HepG2 (cell line): Measurements from ENCODE around the gene CBLN3. TPM values are rescaled to one million over a fixed set of nuclear protein-coding genes. Genes with fewer than 3 reads are reported as not detected.

ENCODE experiments used
- ARHGAP35 ChIP-seq: sonication (generic); formaldehyde crosslinking; IDR thresholded peaks from 2 replicates; pipeline ENCODE4 v1.9.0; 2022; ENCODE audit warnings: mild to moderate bottlenecking, inconsistent platforms, moderate library complexity, missing genetic modification reagents, borderline replicate concordance
- CCAR2 ChIP-seq: fragments of 200-400 bp; formaldehyde crosslinking; optimal IDR thresholded peaks from 2 replicates; pipeline ENCODE3; 2018; ENCODE audit warnings: low read depth, mild to moderate bottlenecking, low read length, moderate library complexity
- GTF3A ChIP-seq: sonication (generic); formaldehyde crosslinking; conservative IDR thresholded peaks from 2 replicates; pipeline ENCODE4 v1.4.0; 2020; ENCODE audit warnings: mild to moderate bottlenecking, missing genetic modification reagents
- HIVEP1 ChIP-seq: sonication (generic); formaldehyde crosslinking; IDR thresholded peaks from 2 replicates; pipeline ENCODE4 v1.4.0; 2020; ENCODE audit warnings: mild to moderate bottlenecking, missing genetic modification reagents
- KLF9 ChIP-seq: IDR thresholded peaks from 2 replicates; pipeline ENCODE4 v1.6.1; 2016; ENCODE audit warnings: low read depth
- MIER3 ChIP-seq: IDR thresholded peaks from 2 replicates; pipeline ENCODE4 v1.6.1; 2016; ENCODE audit warnings: missing compliant biosample characterization, borderline replicate concordance
- NRL ChIP-seq: sonication (generic); formaldehyde crosslinking; IDR thresholded peaks from 2 replicates; pipeline ENCODE4 v1.5.0; 2020; ENCODE audit warnings: missing genetic modification reagents, mild to moderate bottlenecking, moderate library complexity, borderline replicate concordance
- PHB2 ChIP-seq: fragments of 450-650 bp; IDR thresholded peaks from 2 replicates; pipeline ENCODE4 v1.6.1; 2018; ENCODE audit not compliant: partially characterized antibody
- POLR2AphosphoS5 ChIP-seq: IDR thresholded peaks from 2 replicates; pipeline ENCODE4 v1.6.1; 2012; ENCODE audit warnings: low read depth, low read length
- PRDM15 ChIP-seq: sonication (generic); formaldehyde crosslinking; IDR thresholded peaks from 2 replicates; pipeline ENCODE4 v1.4.0; 2020; ENCODE audit warnings: missing genetic modification reagents
- RFX5 ChIP-seq: IDR thresholded peaks from 2 replicates; pipeline ENCODE4 v1.6.1; 2011; ENCODE audit warnings: low read depth, low read length, improper control_type of control experiment
- SNRNP70 ChIP-seq: fragments of 200-400 bp; formaldehyde crosslinking; IDR thresholded peaks from 2 replicates; pipeline ENCODE4 v1.6.1; 2017; ENCODE audit warnings: mild to moderate bottlenecking, low read depth, low read length, moderate library complexity
- SP5 ChIP-seq: IDR thresholded peaks from 2 replicates; pipeline ENCODE4 v1.6.1; 2016; ENCODE audit warnings: low read depth, borderline replicate concordance
- TCF12 ChIP-seq, 2 experiments: fragments of 450-650 bp in 1 of 2; sonication (generic) in 1 of 2; formaldehyde crosslinking in 1 of 2; IDR thresholded peaks; 2 replicates each; pipeline versions ENCODE4 v1.6.1 to v1.8.0; 2017 to 2022; ENCODE audit warnings: antibody characterized with exemption in 1 of 2, mild to moderate bottlenecking in 1 of 2, missing genetic modification reagents in 1 of 2, moderate library complexity in 1 of 2
- ZBTB38 ChIP-seq: sonication (generic); formaldehyde crosslinking; IDR thresholded peaks from 2 replicates; pipeline ENCODE4 v1.5.1; 2020; ENCODE audit warnings: mild to moderate bottlenecking, missing genetic modification reagents
- ZFP41 ChIP-seq: sonication (generic); formaldehyde crosslinking; IDR thresholded peaks from 2 replicates; pipeline ENCODE4 v1.4.0; 2020; ENCODE audit warnings: mild to moderate bottlenecking, missing genetic modification reagents, borderline replicate concordance
- ZNF329 ChIP-seq: sonication (generic); formaldehyde crosslinking; IDR thresholded peaks from 2 replicates; pipeline ENCODE4 v1.9.0; 2021; ENCODE audit warnings: low read depth, mild to moderate bottlenecking, missing genetic modification reagents
- ZNF383 ChIP-seq: sonication (generic); formaldehyde crosslinking; IDR thresholded peaks from 2 replicates; pipeline ENCODE4 v1.4.0; 2020; ENCODE audit warnings: missing genetic modification reagents, mild to moderate bottlenecking, borderline replicate concordance
- ZNF431 ChIP-seq: sonication (generic); formaldehyde crosslinking; IDR thresholded peaks from 2 replicates; pipeline ENCODE4 v1.9.0; 2022; ENCODE audit warnings: missing genetic modification reagents, low read depth, mild to moderate bottlenecking, borderline replicate concordance
- ZNF782 ChIP-seq: sonication (generic); formaldehyde crosslinking; IDR thresholded peaks from 2 replicates; pipeline ENCODE4 v1.4.0; 2020; ENCODE audit warnings: missing genetic modification reagents, mild to moderate bottlenecking, borderline replicate concordance
- ZNF878 ChIP-seq: sonication (generic); formaldehyde crosslinking; IDR thresholded peaks from 2 replicates; pipeline ENCODE4 v1.8.1; 2023; ENCODE audit warnings: mild to moderate bottlenecking, missing genetic modification reagents, moderate library complexity
- polyA plus RNA-seq, 8 experiments: library from polyadenylated mRNA; depleted of rRNA in 3 of 8; stranded (reverse) in 7 of 8; unstranded in 1 of 8; fragments of >200 nt; fragmentation: Illumina TruSeq in 4 of 8; extraction: Trizol in 4 of 8; gene quantifications; 2 replicates each; pipeline versions ENCODE4 v1.2.1 to v1.2.3, GENCODE V29; 2011 to 2016; ENCODE audit warnings: low read depth in 4 of 8, missing spikeins in 1 of 8, mixed read lengths in 1 of 8; ENCODE audit not compliant: insufficient read depth in 1 of 8
- total RNA-seq, 5 experiments: library from RNA; depleted of rRNA; stranded (reverse); fragments of >200 nt; fragmentation: Illumina TruSeq; extraction: Trizol; gene quantifications; 2 replicates each; pipeline ENCODE4 v1.2.3, GENCODE V29; 2016; ENCODE audit warnings: low read depth in 1 of 5
- TF ChIP-seq, protein P1 (sequence below): sonication (generic); formaldehyde crosslinking; IDR thresholded peaks from 2 replicates; pipeline ENCODE4 v1.5.1; 2020; ENCODE audit warnings: mild to moderate bottlenecking, missing genetic modification reagents, moderate library complexity

The CBLN3 gene
- total and polyA plus RNA-seq, 2 of the 13 experiments (the other 11 are each of a cell fraction or from before 2014, with no cell fraction given), result 0.66 to 0.98 TPM

DNA sequence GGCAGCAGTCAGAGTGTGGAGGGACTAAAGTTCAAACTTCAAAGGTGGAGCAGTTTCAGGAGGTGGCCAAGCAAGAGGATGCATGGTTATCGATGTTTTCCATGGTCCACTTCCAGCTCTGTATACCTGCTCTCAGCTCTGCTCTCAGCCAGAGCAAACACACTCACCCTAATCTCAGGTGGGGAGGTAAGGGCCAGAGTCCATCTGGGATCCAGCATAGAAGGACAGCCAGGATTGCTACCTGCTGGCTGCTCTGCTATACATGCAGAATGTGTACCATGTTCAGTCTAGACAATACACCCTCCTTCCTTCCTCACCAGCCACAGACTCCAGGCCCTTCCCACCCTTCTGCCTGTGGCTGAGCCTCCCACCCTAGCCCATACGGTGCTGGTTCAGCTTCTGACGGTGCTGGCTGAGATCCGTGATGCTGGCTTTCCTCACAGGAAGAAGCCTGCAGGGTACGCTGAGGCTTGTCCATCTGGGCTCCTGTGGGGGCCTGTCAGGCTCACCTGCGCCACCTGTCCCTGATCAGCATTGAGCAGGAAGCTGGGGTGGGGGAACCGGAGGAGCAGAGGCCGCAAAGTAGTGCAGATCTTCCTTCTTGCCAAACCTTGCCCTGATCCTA lies 2.4 kb downstream of the CBLN3 start (continued):
- 0 out of 2 replicates have a peak, but pooled peaks have one; percentile 26 for TF ChIP-seq ZNF383 (CRISPR knock-in tag)
- TF ChIP-seq SNRNP70, result no peak
- no peak for TF ChIP-seq TCF12 (IDR thresholded peaks at IDR 0.05)
- TF ChIP-seq TCF12 (CRISPR knock-in tag; IDR thresholded peaks at IDR 0.05), result peak; percentile 12; the same call in 1 of the 2 replicates
- peak; percentile 65; the same call in 1 of the 2 replicates for TF ChIP-seq ZBTB38 (CRISPR knock-in tag)
- TF ChIP-seq ZNF782 (CRISPR knock-in tag), result peak; percentile 90; the same call in 1 of the 2 replicates
- no peak for TF ChIP-seq KLF9 (CRISPR knock-in tag)
- 0 out of 2 replicates have a peak, but pooled peaks have one; percentile 1 for TF ChIP-seq PRDM15 (CRISPR knock-in tag)
- no peak; the same call in 1 of the 2 replicates for TF ChIP-seq GTF3A (CRISPR knock-in tag)
- 0 out of 2 replicates have a peak, but pooled peaks have one; percentile 36 for TF ChIP-seq MIER3 (CRISPR knock-in tag)
- no peak for TF ChIP-seq PHB2
- TF ChIP-seq ZNF878 (CRISPR knock-in tag), result no peak
- TF ChIP-seq ARHGAP35 (CRISPR knock-in tag), result no peak; the same call in none of the 2 replicates
- TF ChIP-seq ZFP41 (CRISPR knock-in tag), result peak; percentile 82; the same call in 1 of the 2 replicates
- no peak for TF ChIP-seq NRL (CRISPR knock-in tag)
- TF ChIP-seq ZNF431 (CRISPR knock-in tag), result no peak
- no peak for TF ChIP-seq HIVEP1
- no peak for TF ChIP-seq ZNF329 (CRISPR knock-in tag)
- no peak for TF ChIP-seq RFX5
- TF ChIP-seq CCAR2, result no peak
- TF ChIP-seq, protein P1, sequence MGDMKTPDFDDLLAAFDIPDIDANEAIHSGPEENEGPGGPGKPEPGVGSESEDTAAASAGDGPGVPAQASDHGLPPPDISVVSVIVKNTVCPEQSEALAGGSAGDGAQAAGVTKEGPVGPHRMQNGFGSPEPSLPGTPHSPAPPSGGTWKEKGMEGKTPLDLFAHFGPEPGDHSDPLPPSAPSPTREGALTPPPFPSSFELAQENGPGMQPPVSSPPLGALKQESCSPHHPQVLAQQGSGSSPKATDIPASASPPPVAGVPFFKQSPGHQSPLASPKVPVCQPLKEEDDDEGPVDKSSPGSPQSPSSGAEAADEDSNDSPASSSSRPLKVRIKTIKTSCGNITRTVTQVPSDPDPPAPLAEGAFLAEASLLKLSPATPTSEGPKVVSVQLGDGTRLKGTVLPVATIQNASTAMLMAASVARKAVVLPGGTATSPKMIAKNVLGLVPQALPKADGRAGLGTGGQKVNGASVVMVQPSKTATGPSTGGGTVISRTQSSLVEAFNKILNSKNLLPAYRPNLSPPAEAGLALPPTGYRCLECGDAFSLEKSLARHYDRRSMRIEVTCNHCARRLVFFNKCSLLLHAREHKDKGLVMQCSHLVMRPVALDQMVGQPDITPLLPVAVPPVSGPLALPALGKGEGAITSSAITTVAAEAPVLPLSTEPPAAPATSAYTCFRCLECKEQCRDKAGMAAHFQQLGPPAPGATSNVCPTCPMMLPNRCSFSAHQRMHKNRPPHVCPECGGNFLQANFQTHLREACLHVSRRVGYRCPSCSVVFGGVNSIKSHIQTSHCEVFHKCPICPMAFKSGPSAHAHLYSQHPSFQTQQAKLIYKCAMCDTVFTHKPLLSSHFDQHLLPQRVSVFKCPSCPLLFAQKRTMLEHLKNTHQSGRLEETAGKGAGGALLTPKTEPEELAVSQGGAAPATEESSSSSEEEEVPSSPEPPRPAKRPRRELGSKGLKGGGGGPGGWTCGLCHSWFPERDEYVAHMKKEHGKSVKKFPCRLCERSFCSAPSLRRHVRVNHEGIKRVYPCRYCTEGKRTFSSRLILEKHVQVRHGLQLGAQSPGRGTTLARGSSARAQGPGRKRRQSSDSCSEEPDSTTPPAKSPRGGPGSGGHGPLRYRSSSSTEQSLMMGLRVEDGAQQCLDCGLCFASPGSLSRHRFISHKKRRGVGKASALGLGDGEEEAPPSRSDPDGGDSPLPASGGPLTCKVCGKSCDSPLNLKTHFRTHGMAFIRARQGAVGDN (CRISPR knock-in tag), result peak; percentile 13; the same call in 1 of the 2 replicates
- TF ChIP-seq POLR2AphosphoS5, result no peak
- peak; percentile 74 for TF ChIP-seq SP5
